Measurements from ENCODE around the gene NME9.

GRCh38 chr3:138369151-138369900 is 39.7 kb upstream of the NME9 start:
- TF ChIP-seq CTCF (IDR thresholded peaks at IDR 0.05; ENCODE audit: low read length) = no peak
- TF ChIP-seq EZH2phosphoT487 (IDR thresholded peaks at IDR 0.05; ENCODE audit: low read length) = no peak
- no peak for TF ChIP-seq EZH2 (optimal IDR thresholded peaks at IDR 0.05; ENCODE audit: low read depth, low read length)

Data from MM.1S (cell line).